Mesendoderm (in vitro differentiated cells): ENCODE results near the gene CYP2A6.
A peak's percentile ranks its signal among the peaks of the same experiment; 100 is the strongest.
"Not testable (repeated sequence)": the region's sequence is repeated elsewhere in the genome, so short reads cannot be mapped to it uniquely, and the experiment has no call there.

Experiments used
- DNase-seq: peaks from one replicate; pipeline ENCODE4 v3.0.0; 2013
- H2AK5ac ChIP-seq: 2 replicates; pipeline ENCODE4 v1.6.1; 2013; ENCODE audit warnings: low read length, inconsistent platforms
- H2BK120ac ChIP-seq: 2 replicates; pipeline ENCODE4 v1.6.1; 2013; ENCODE audit warnings: low read depth, mild to moderate bottlenecking, low read length, moderate library complexity, mixed read lengths
- H2BK15ac ChIP-seq: replicated peaks from 2 replicates; pipeline ENCODE4 v1.6.1; 2013; ENCODE audit warnings: low read depth, mild to moderate bottlenecking, moderate library complexity
- H2BK5ac ChIP-seq: 2 replicates; pipeline ENCODE4 v1.6.1; 2013; ENCODE audit warnings: low read length, inconsistent platforms
- H3K18ac ChIP-seq: 2 replicates; pipeline ENCODE4 v1.6.1; 2013; ENCODE audit warnings: mild to moderate bottlenecking, low read length, mixed read lengths
- H3K23ac ChIP-seq: one replicate; pipeline ENCODE4 v1.6.1; 2013; ENCODE audit warnings: low read length
- H3K27ac ChIP-seq: 2 replicates; pipeline ENCODE4 v1.5.1; 2013; ENCODE audit warnings: low read depth, mild to moderate bottlenecking, inconsistent platforms, low read length, moderate library complexity
- H3K27me3 ChIP-seq: 2 replicates; pipeline ENCODE4 v1.6.1; 2013; ENCODE audit warnings: low read length, control low read depth, mild to moderate bottlenecking, inconsistent platforms; ENCODE audit not compliant: insufficient read depth, poor library complexity
- H3K36me3 ChIP-seq: 2 replicates; pipeline ENCODE4 v1.6.1; 2013; ENCODE audit warnings: low read length, inconsistent platforms; ENCODE audit not compliant: control insufficient read depth, insufficient read depth
- H3K4ac ChIP-seq: one replicate; pipeline ENCODE4 v1.6.1; 2013; ENCODE audit warnings: low read depth, mild to moderate bottlenecking, low read length, moderate library complexity
- H3K4me1 ChIP-seq: 2 replicates; pipeline ENCODE4 v1.6.1; 2013; ENCODE audit warnings: low read depth, low read length, inconsistent platforms; ENCODE audit not compliant: control insufficient read depth
- H3K4me2 ChIP-seq: 2 replicates; pipeline ENCODE4 v1.6.1; 2013; ENCODE audit warnings: low read length
- H3K4me3 ChIP-seq: 2 replicates; pipeline ENCODE4 v1.5.1; 2013; ENCODE audit warnings: mild to moderate bottlenecking, low read length
- H3K56ac ChIP-seq: one replicate; pipeline ENCODE4 v1.6.1; 2013; ENCODE audit warnings: low read length
- H3K79me1 ChIP-seq: 2 replicates; pipeline ENCODE4 v1.6.1; 2013; ENCODE audit warnings: low read length, inconsistent platforms
- H3K79me2 ChIP-seq: 2 replicates; pipeline ENCODE4 v1.6.1; 2013; ENCODE audit warnings: mild to moderate bottlenecking, low read length; ENCODE audit not compliant: control insufficient read depth, insufficient read depth
- H3K9ac ChIP-seq: 2 replicates; pipeline ENCODE4 v1.6.1; 2013; ENCODE audit warnings: low read length, inconsistent platforms
- H4K5ac ChIP-seq: one replicate; pipeline ENCODE4 v1.6.1; 2013; ENCODE audit warnings: low read length
- H4K8ac ChIP-seq: one replicate; pipeline ENCODE4 v1.6.1; 2013; ENCODE audit warnings: low read depth, mild to moderate bottlenecking, control low read depth, low read length, moderate library complexity
- WGBS: extraction: QIAGEN DNeasy Blood & Tissue Kit; methylation state at CpG from one replicate; pipeline ENCODE4 v1.1.7; 2013; ENCODE audit warnings: low lambda C conversion rate, missing lambda C conversion rate; ENCODE audit not compliant: insufficient coverage; ENCODE audit errors: extremely low coverage; 5-methylcytosine and 5-hydroxymethylcytosine counted together

Gene CYP2A6

GRCh38 chr19:40825460-40826095, 24.7 kb downstream of the CYP2A6 start:
- H3K4me2 ChIP-seq, H3K56ac ChIP-seq, H2BK5ac ChIP-seq, H4K5ac ChIP-seq, H4K8ac ChIP-seq, H3K4me3 ChIP-seq, H2AK5ac ChIP-seq, H3K4ac ChIP-seq, H3K79me2 ChIP-seq, H3K27me3 ChIP-seq, H2BK15ac ChIP-seq, H2BK120ac ChIP-seq, H3K9ac ChIP-seq, H3K23ac ChIP-seq, DNase-seq, H3K79me1 ChIP-seq, H3K18ac ChIP-seq, H3K36me3 ChIP-seq, H3K4me1 ChIP-seq, H3K27ac ChIP-seq: not testable (repeated sequence)
- WGBS = no CpG with 5 or more reads among the region's 6 CpGs

GRCh38 chr19:40824916-40825315, 25.3 kb downstream of the CYP2A6 start:
- H3K18ac ChIP-seq, DNase-seq, H3K9ac ChIP-seq, H3K4me2 ChIP-seq, H3K27me3 ChIP-seq, H2BK5ac ChIP-seq, H2AK5ac ChIP-seq, H3K4ac ChIP-seq, H3K79me2 ChIP-seq, H3K56ac ChIP-seq, H2BK120ac ChIP-seq, H3K36me3 ChIP-seq, H3K4me3 ChIP-seq, H4K8ac ChIP-seq, H3K79me1 ChIP-seq, H4K5ac ChIP-seq, H3K23ac ChIP-seq, H3K4me1 ChIP-seq, H3K27ac ChIP-seq, H2BK15ac ChIP-seq: not testable (repeated sequence)
- no CpG with 5 or more reads among the region's 16 CpGs for WGBS

GRCh38 chr19:40822704-40823553, 27.3 kb downstream of the CYP2A6 start:
- H4K8ac ChIP-seq, H3K79me2 ChIP-seq, H2BK15ac ChIP-seq, H2BK5ac ChIP-seq, H3K4ac ChIP-seq, H3K4me3 ChIP-seq, H4K5ac ChIP-seq, H3K79me1 ChIP-seq, H2BK120ac ChIP-seq, H3K36me3 ChIP-seq, H3K4me1 ChIP-seq, H3K4me2 ChIP-seq, H3K23ac ChIP-seq, H3K27me3 ChIP-seq, H2AK5ac ChIP-seq: not testable (repeated sequence)
- Histone ChIP-seq H3K56ac (peak overlapping the region; percentile 53), H3K27ac (peak overlapping the region; percentile 49), H3K9ac (peak overlapping the region; percentile 22), H3K18ac (peak overlapping the region; percentile 12)
- WGBS = no CpG with 5 or more reads among the region's 9 CpGs
- DNase-seq = peak; percentile 94

- H3K4me3 ChIP-seq = no peak overlapping the region
- no peak overlapping the region for H3K18ac ChIP-seq
- no peaks in the 10 kb centered on the region for H3K79me1 ChIP-seq
- peaks cover 2% of the 10 kb centered on the region for H3K4me1 ChIP-seq
- no peak overlapping the region for H2BK5ac ChIP-seq
- H3K27me3 ChIP-seq = no peaks in the 10 kb centered on the region
- no peak overlapping the region for H3K9ac ChIP-seq
- no peak overlapping the region for H3K4ac ChIP-seq
- no peak overlapping the region for H4K8ac ChIP-seq
- no peak for DNase-seq
- no peak overlapping the region for H2BK120ac ChIP-seq
- H3K56ac ChIP-seq = peak overlapping the region; percentile 30
- H3K23ac ChIP-seq = no peak overlapping the region
- no peak overlapping the region for H4K5ac ChIP-seq
- H2BK15ac ChIP-seq = no peak overlapping the region
- H3K27ac ChIP-seq = no peak overlapping the region
- H2AK5ac ChIP-seq = no peak overlapping the region
- H3K4me2 ChIP-seq = no peak overlapping the region
- H3K79me2 ChIP-seq = no peaks in the 10 kb centered on the region
- H3K36me3 ChIP-seq = no peaks in the 10 kb centered on the region
- no CpG with 5 or more reads among the region's 22 CpGs for WGBS
Observed at GRCh38 chr19:40822161-40822560, 28.1 kb downstream of the CYP2A6 start.

- H3K27ac ChIP-seq, H2BK120ac ChIP-seq, H3K79me1 ChIP-seq, H2AK5ac ChIP-seq, H3K18ac ChIP-seq, H3K23ac ChIP-seq, H2BK5ac ChIP-seq, H3K4me2 ChIP-seq, H2BK15ac ChIP-seq, H4K8ac ChIP-seq, H3K79me2 ChIP-seq, H4K5ac ChIP-seq, H3K56ac ChIP-seq, H3K4me3 ChIP-seq, H3K4me1 ChIP-seq, DNase-seq, H3K4ac ChIP-seq, H3K9ac ChIP-seq, H3K36me3 ChIP-seq, H3K27me3 ChIP-seq: not testable (repeated sequence)
- no CpG with 5 or more reads among the region's 6 CpGs for WGBS
Observed at GRCh38 chr19:40819479-40820234, 30.6 kb downstream of the CYP2A6 start.
